Measurements from ENCODE around the gene TTC16.

DNA sequence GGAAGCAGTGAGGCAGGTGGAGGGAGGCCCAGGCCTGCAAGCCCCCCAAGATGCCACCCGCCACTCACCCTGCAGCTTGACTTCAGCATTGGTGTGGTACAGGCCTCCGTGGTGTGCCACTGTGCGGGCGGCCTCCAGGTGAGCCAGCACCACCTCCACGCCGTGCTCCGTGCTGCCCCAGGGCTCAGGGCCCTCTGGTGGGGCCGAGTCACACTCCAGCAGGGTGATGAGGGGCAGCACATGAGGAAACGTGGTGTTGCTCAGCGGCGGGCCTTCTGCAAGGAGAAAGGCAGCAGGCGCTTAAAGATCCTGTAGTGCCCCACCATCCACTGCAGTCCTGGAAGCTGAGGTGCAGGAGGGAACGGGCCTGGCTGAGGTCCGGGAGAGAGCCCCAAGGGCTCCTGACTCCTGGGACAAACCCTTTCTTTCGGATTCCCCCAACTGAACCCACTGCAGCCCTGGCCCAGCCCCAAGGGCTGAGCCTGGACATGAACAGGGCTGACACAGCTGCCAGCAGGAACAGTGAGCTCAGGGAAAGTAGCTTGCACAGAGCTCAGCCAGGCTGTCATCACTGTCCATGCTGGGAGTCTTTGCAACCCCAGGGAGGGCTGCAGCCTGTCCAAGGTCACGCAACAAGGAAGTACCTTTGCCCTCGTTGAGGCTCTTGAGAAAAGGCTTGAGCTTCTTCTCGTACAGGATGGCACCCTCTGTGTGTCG, 23.9 kb downstream of the TTC16 start:
- TF ChIP-seq, protein P1, sequence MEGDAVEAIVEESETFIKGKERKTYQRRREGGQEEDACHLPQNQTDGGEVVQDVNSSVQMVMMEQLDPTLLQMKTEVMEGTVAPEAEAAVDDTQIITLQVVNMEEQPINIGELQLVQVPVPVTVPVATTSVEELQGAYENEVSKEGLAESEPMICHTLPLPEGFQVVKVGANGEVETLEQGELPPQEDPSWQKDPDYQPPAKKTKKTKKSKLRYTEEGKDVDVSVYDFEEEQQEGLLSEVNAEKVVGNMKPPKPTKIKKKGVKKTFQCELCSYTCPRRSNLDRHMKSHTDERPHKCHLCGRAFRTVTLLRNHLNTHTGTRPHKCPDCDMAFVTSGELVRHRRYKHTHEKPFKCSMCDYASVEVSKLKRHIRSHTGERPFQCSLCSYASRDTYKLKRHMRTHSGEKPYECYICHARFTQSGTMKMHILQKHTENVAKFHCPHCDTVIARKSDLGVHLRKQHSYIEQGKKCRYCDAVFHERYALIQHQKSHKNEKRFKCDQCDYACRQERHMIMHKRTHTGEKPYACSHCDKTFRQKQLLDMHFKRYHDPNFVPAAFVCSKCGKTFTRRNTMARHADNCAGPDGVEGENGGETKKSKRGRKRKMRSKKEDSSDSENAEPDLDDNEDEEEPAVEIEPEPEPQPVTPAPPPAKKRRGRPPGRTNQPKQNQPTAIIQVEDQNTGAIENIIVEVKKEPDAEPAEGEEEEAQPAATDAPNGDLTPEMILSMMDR (IDR thresholded peaks at IDR 0.05) = no peak
- TF ChIP-seq POLR2A (IDR thresholded peaks at IDR 0.05) = no peak
